K562 (cell line): ENCODE measurements around the gene NME4. TPM values are rescaled to one million over a fixed set of nuclear protein-coding genes. Genes with fewer than 3 reads are reported as not detected.

Experiments used
- HMG20B ChIP-seq: fragments of 250-450 bp; sonication (Bioruptor Pico); IDR thresholded peaks from 2 replicates; pipeline ENCODE4 v1.5.0; 2021; ENCODE audit warnings: mild to moderate bottlenecking
- HNRNPH1 ChIP-seq: fragments of 200-400 bp; formaldehyde crosslinking; optimal IDR thresholded peaks from 2 replicates; pipeline ENCODE3; 2017; ENCODE audit warnings: low read depth, mild to moderate bottlenecking, low read length, moderate library complexity
- IFI16 ChIP-seq: fragments of 250-450 bp; sonication (Bioruptor Pico); IDR thresholded peaks from 2 replicates; pipeline ENCODE4 v2.1.2; 2022; ENCODE audit warnings: mild to moderate bottlenecking, inconsistent platforms
- KAT7 ChIP-seq: sonication (generic); formaldehyde crosslinking; IDR thresholded peaks from 2 replicates; pipeline ENCODE4 v1.8.0; 2022; ENCODE audit warnings: missing genetic modification reagents, mild to moderate bottlenecking, borderline replicate concordance
- ZNF12 ChIP-seq: sonication (generic); formaldehyde crosslinking; IDR thresholded peaks from 2 replicates; pipeline ENCODE4 v1.4.0; 2020; ENCODE audit warnings: mild to moderate bottlenecking, missing genetic modification reagents
- ZNF263 ChIP-seq: sonication (generic); formaldehyde crosslinking; IDR thresholded peaks from 2 replicates; pipeline ENCODE4 v1.8.0; 2022; ENCODE audit warnings: mild to moderate bottlenecking, missing genetic modification reagents, borderline replicate concordance
- ZNF282 ChIP-seq: sonication (generic); formaldehyde crosslinking; IDR thresholded peaks from 2 replicates; pipeline ENCODE4 v1.8.1; 2023; ENCODE audit warnings: missing genetic modification reagents
- polyA plus RNA-seq, 8 experiments: library from polyadenylated mRNA; depleted of rRNA in 4 of 8; stranded (reverse) in 5 of 8; unstranded in 3 of 8; fragments of >200 nt; fragmentation: Nextera tagmentation in 2 of 8; fragmentation: Illumina TruSeq in 1 of 8; extraction: Ambion mirVana in 2 of 8; extraction: Trizol in 1 of 8; gene quantifications; 2 replicates each; pipeline versions ENCODE4 v1.2.1 to v1.2.3, GENCODE V29; 2011 to 2014; ENCODE audit warnings: inconsistent platforms in 1 of 8, missing spikeins in 1 of 8
- total RNA-seq, 7 experiments: library from RNA; depleted of rRNA in 6 of 7; stranded (reverse); fragments of >200 nt in 6 of 7; fragmentation: Illumina TruSeq in 2 of 7; extraction: Trizol in 2 of 7; gene quantifications; 2 replicates each; pipeline versions ENCODE4 v1.2.1 to v1.2.3, GENCODE V29; 2011 to 2021; ENCODE audit warnings: low replicate concordance in 1 of 7
- TF ChIP-seq, protein P1 (sequence below): sonication (generic); formaldehyde crosslinking; IDR thresholded peaks from 2 replicates; pipeline ENCODE4 v1.8.0; 2022; ENCODE audit warnings: mild to moderate bottlenecking, missing genetic modification reagents
- TF ChIP-seq, protein P2 (sequence below), 2 experiments: fragments of 450-650 bp; conservative IDR thresholded peaks; 2 replicates each; pipeline ENCODE4 v1.6.1; 2017; ENCODE audit warnings: mild to moderate bottlenecking in 2 of 2, moderate library complexity in 2 of 2
- TF ChIP-seq, protein P3 (sequence below): sonication (generic); formaldehyde crosslinking; IDR thresholded peaks from 2 replicates; pipeline ENCODE4 v1.8.0; 2022; ENCODE audit warnings: mild to moderate bottlenecking, missing genetic modification reagents
- TF ChIP-seq, protein P4 (sequence below): IDR thresholded peaks from 3 replicates; pipeline ENCODE4 v1.6.1; 2011; ENCODE audit warnings: borderline replicate concordance, mild to moderate bottlenecking; ENCODE audit not compliant: insufficient read length, insufficient read depth
- TF ChIP-seq, protein P5 (sequence below): sonication (generic); formaldehyde crosslinking; IDR thresholded peaks from 2 replicates; pipeline ENCODE4 v1.8.1; 2023; ENCODE audit warnings: mild to moderate bottlenecking, missing genetic modification reagents
- TF ChIP-seq, protein P6 (sequence below), 2 experiments: fragments of 450-650 bp; IDR thresholded peaks; 2 replicates each; pipeline ENCODE4 v1.6.1; 2016

Gene NME4
- total and polyA plus RNA-seq, 9 of the 15 experiments (the other 6 are each of a cell fraction or from before 2014, with no cell fraction given), result 15.4 to 264 (median 139) TPM

DNA sequence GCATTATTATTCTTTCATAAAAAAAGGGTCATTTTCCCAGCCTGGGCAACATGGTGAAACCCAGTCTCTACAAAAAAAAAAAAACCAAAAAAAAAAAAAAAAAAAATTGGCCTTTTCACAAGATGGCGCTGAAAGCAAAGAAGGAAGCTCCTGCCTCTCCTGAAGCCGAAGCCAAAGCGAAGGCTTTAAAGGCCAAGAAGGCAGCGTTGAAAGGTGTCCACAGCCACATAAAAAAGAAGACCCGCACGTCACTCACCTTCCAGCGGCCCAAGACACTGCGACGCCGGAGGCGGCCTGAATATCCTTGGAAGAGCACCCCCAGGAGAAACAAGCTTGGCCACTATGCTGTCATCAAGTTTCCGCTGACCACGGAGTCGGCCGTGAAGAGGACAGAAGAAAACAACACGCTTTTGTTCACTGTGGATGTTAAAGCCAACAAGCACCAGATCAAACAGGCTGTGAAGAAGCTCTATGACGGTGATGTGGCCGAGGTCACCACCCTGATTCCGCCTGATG is 10.3 kb upstream of the NME4 start (continued):
- TF ChIP-seq, protein P1, sequence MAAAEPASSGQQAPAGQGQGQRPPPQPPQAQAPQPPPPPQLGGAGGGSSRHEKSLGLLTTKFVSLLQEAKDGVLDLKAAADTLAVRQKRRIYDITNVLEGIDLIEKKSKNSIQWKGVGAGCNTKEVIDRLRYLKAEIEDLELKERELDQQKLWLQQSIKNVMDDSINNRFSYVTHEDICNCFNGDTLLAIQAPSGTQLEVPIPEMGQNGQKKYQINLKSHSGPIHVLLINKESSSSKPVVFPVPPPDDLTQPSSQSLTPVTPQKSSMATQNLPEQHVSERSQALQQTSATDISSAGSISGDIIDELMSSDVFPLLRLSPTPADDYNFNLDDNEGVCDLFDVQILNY (CRISPR knock-in tag), result no peak
- TF ChIP-seq, protein P2, sequence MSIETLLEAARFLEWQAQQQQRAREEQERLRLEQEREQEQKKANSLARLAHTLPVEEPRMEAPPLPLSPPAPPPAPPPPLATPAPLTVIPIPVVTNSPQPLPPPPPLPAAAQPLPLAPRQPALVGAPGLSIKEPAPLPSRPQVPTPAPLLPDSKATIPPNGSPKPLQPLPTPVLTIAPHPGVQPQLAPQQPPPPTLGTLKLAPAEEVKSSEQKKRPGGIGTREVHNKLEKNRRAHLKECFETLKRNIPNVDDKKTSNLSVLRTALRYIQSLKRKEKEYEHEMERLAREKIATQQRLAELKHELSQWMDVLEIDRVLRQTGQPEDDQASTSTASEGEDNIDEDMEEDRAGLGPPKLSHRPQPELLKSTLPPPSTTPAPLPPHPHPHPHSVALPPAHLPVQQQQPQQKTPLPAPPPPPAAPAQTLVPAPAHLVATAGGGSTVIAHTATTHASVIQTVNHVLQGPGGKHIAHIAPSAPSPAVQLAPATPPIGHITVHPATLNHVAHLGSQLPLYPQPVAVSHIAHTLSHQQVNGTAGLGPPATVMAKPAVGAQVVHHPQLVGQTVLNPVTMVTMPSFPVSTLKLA (conservative IDR thresholded peaks at IDR 0.05), result no peak
- TF ChIP-seq HMG20B (no peak), IFI16 (CRISPR knock-in tag) (no peak), KAT7 (CRISPR knock-in tag) (no peak), ZNF282 (CRISPR knock-in tag) (no peak), HNRNPH1 (no peak), ZNF263 (no peak), ZNF12 (CRISPR knock-in tag) (no peak)
- TF ChIP-seq, protein P3, sequence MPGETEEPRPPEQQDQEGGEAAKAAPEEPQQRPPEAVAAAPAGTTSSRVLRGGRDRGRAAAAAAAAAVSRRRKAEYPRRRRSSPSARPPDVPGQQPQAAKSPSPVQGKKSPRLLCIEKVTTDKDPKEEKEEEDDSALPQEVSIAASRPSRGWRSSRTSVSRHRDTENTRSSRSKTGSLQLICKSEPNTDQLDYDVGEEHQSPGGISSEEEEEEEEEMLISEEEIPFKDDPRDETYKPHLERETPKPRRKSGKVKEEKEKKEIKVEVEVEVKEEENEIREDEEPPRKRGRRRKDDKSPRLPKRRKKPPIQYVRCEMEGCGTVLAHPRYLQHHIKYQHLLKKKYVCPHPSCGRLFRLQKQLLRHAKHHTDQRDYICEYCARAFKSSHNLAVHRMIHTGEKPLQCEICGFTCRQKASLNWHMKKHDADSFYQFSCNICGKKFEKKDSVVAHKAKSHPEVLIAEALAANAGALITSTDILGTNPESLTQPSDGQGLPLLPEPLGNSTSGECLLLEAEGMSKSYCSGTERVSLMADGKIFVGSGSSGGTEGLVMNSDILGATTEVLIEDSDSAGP (CRISPR knock-in tag), result no peak
- TF ChIP-seq, protein P4, sequence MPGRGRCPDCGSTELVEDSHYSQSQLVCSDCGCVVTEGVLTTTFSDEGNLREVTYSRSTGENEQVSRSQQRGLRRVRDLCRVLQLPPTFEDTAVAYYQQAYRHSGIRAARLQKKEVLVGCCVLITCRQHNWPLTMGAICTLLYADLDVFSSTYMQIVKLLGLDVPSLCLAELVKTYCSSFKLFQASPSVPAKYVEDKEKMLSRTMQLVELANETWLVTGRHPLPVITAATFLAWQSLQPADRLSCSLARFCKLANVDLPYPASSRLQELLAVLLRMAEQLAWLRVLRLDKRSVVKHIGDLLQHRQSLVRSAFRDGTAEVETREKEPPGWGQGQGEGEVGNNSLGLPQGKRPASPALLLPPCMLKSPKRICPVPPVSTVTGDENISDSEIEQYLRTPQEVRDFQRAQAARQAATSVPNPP, result no peak
- TF ChIP-seq, protein P5, sequence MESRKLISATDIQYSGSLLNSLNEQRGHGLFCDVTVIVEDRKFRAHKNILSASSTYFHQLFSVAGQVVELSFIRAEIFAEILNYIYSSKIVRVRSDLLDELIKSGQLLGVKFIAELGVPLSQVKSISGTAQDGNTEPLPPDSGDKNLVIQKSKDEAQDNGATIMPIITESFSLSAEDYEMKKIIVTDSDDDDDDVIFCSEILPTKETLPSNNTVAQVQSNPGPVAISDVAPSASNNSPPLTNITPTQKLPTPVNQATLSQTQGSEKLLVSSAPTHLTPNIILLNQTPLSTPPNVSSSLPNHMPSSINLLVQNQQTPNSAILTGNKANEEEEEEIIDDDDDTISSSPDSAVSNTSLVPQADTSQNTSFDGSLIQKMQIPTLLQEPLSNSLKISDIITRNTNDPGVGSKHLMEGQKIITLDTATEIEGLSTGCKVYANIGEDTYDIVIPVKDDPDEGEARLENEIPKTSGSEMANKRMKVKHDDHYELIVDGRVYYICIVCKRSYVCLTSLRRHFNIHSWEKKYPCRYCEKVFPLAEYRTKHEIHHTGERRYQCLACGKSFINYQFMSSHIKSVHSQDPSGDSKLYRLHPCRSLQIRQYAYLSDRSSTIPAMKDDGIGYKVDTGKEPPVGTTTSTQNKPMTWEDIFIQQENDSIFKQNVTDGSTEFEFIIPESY, result peak; percentile 70; the same call in 1 of the 2 replicates
- TF ChIP-seq, protein P6, sequence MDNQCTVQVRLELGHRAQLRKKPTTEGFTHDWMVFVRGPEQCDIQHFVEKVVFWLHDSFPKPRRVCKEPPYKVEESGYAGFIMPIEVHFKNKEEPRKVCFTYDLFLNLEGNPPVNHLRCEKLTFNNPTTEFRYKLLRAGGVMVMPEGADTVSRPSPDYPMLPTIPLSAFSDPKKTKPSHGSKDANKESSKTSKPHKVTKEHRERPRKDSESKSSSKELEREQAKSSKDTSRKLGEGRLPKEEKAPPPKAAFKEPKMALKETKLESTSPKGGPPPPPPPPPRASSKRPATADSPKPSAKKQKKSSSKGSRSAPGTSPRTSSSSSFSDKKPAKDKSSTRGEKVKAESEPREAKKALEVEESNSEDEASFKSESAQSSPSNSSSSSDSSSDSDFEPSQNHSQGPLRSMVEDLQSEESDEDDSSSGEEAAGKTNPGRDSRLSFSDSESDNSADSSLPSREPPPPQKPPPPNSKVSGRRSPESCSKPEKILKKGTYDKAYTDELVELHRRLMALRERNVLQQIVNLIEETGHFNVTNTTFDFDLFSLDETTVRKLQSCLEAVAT (IDR thresholded peaks at IDR 0.05), result peak in 1 of 2 experiments; percentile 74; a peak in 2 of 4 replicates
